ENCODE data around the gene SUN2.

Gene SUN2

GRCh38 chr22:38715852-38716251 is 39.9 kb downstream of the SUN2 start:
- DNase-seq (ENCODE audit: low read depth): no peak

GRCh38 chr22:38715176-38715764 is 40.5 kb downstream of the SUN2 start:
- DNase-seq (ENCODE audit: low read depth): no peak

- no peak for DNase-seq (ENCODE audit: low read depth)
Observed at GRCh38 chr22:38713921-38714320, 41.9 kb downstream of the SUN2 start.

- no peak for DNase-seq (ENCODE audit: low read depth)
Observed at GRCh38 chr22:38712486-38713207, 43.2 kb downstream of the SUN2 start.

GRCh38 chr22:38710866-38711265 is 44.9 kb downstream of the SUN2 start:
- no peak for DNase-seq (ENCODE audit: low read depth)

- no peak for DNase-seq (ENCODE audit: low read depth)
Observed at GRCh38 chr22:38710351-38710750, 45.4 kb downstream of the SUN2 start.

- no peak for DNase-seq (ENCODE audit: low read depth)
Observed at GRCh38 chr22:38709306-38709705, 46.5 kb downstream of the SUN2 start.

- no peak for DNase-seq (ENCODE audit: low read depth)
Observed at GRCh38 chr22:38707984-38708383, 47.8 kb downstream of the SUN2 start.

- no peak for DNase-seq (ENCODE audit: low read depth)
Observed at GRCh38 chr22:38707346-38707745, 48.5 kb downstream of the SUN2 start.

- no peak for DNase-seq (ENCODE audit: low read depth)
Observed at GRCh38 chr22:38706901-38707195, 49.0 kb downstream of the SUN2 start.

- DNase-seq (ENCODE audit: low read depth): peak; percentile 29
Observed at GRCh38 chr22:38706101-38706900, 49.5 kb downstream of the SUN2 start.

- peak; percentile 90 for DNase-seq (ENCODE audit: low read depth)
Observed at GRCh38 chr22:38705235-38706100, 50.3 kb downstream of the SUN2 start, which contains the start of gene GTPBP1. TSS of gene GTPBP1 (plus strand) at chr22:38705944. CDS start at chr22:38705956, 12 bp downstream.

GRCh38 chr22:38704654-38705234 is 51.1 kb downstream of the SUN2 start:
- no peak for DNase-seq (ENCODE audit: low read depth)

GRCh38 chr22:38700789-38701628 is 54.8 kb downstream of the SUN2 start, which contains the start of gene JOSD1:
TSS of gene JOSD1 (minus strand) at chr22:38700943. CDS start at chr22:38699987, 956 bp downstream.
- DNase-seq (ENCODE audit: low read depth): peak; percentile 98

- no peak for DNase-seq (ENCODE audit: low read depth)
Observed at GRCh38 chr22:38700270-38700788, 55.5 kb downstream of the SUN2 start.

- DNase-seq (ENCODE audit: low read depth): no peak
Observed at GRCh38 chr22:38699784-38700183, 56.0 kb downstream of the SUN2 start.

- DNase-seq (ENCODE audit: low read depth): no peak
Observed at GRCh38 chr22:38699143-38699542, 56.7 kb downstream of the SUN2 start.

GRCh38 chr22:38698407-38699094 is 57.2 kb downstream of the SUN2 start:
- DNase-seq (ENCODE audit: low read depth): no peak

GRCh38 chr22:38697425-38698089 is 58.2 kb downstream of the SUN2 start:
- no peak for DNase-seq (ENCODE audit: low read depth)

Measured in stimulated activated CD8-positive, alpha-beta memory T cell treated with anti-CD3 and anti-CD28 coated beads, Interleukin-12 subunit alpha, Interleukin-12 subunit beta, amount 100 ng/mL, for 4 hours (primary cell).